SU-DHL-6 (cell line): ENCODE measurements around the gene AANAT.

ENCODE experiments used
- H2AFZ ChIP-seq: fragments of 200-600 bp; sonication (generic); 2 replicates; pipeline ENCODE4 v1.6.1; 2014; ENCODE audit warnings: low read depth, mild to moderate bottlenecking, moderate library complexity, mixed read lengths, antibody characterized with exemption, low read length; ENCODE audit not compliant: severe bottlenecking
- H3F3A ChIP-seq: fragments of 200-600 bp; shearing (Covaris generic); 2 replicates; pipeline ENCODE4 v1.6.0; 2016; ENCODE audit warnings: antibody characterized with exemption, mild to moderate bottlenecking; ENCODE audit not compliant: insufficient read depth
- H3K27ac ChIP-seq: fragments of 200-600 bp; sonication (generic); 2 replicates; pipeline ENCODE4 v1.5.1; 2016; ENCODE audit warnings: low read depth, mild to moderate bottlenecking, low read length, moderate library complexity, mixed read lengths
- H3K27me3 ChIP-seq: fragments of 200-600 bp; sonication (generic), shearing (Covaris generic); 2 replicates; pipeline ENCODE4 v1.6.0; 2014; ENCODE audit warnings: mild to moderate bottlenecking, low read length
- H3K36me3 ChIP-seq: fragments of 200-600 bp; sonication (generic); 2 replicates; pipeline ENCODE4 v1.6.1; 2014; ENCODE audit warnings: mild to moderate bottlenecking, low read length, mixed read lengths
- H3K4me2 ChIP-seq: fragments of 300-600, 200-600 bp; shearing (Covaris generic), sonication (generic); 2 replicates; pipeline ENCODE4 v1.6.0; 2014; ENCODE audit warnings: low read length, low read depth, mild to moderate bottlenecking; ENCODE audit not compliant: poor library complexity, severe bottlenecking
- H3K4me3 ChIP-seq: fragments of 200-600 bp; sonication (generic); 2 replicates; pipeline ENCODE4 v1.5.1; 2014; ENCODE audit warnings: antibody characterized with exemption, low read length, mild to moderate bottlenecking, mixed read lengths; ENCODE audit not compliant: insufficient read depth, poor library complexity, severe bottlenecking
- H3K79me2 ChIP-seq: fragments of 200-600 bp; sonication (generic); 2 replicates; pipeline ENCODE4 v1.6.1; 2014; ENCODE audit warnings: mild to moderate bottlenecking, low read length, moderate library complexity; ENCODE audit not compliant: insufficient read depth
- H3K9ac ChIP-seq: fragments of 200-600 bp; sonication (generic); 2 replicates; pipeline ENCODE4 v1.7.0; 2014; ENCODE audit warnings: mild to moderate bottlenecking, low read length
- H3K9me2 ChIP-seq: fragments of 200-600 bp; sonication (generic); replicated peaks from 2 replicates; pipeline ENCODE4 v1.6.1; 2014; ENCODE audit warnings: low read length; ENCODE audit not compliant: insufficient read depth
- H3K9me3 ChIP-seq: fragments of 200-600 bp; sonication (generic); 2 replicates; pipeline ENCODE4 v1.6.1; 2014; ENCODE audit warnings: low read length, mixed read lengths; ENCODE audit not compliant: insufficient read depth
- H4K20me1 ChIP-seq: fragments of 200-600 bp; sonication (generic); 2 replicates; pipeline ENCODE4 v1.6.1; 2014; ENCODE audit warnings: low read depth, mild to moderate bottlenecking, antibody characterized with exemption, low read length, moderate library complexity, mixed read lengths
- EZH2phosphoT487 ChIP-seq: fragments of 200-600 bp; sonication (generic), shearing (Covaris generic); conservative IDR thresholded peaks from 2 replicates; pipeline ENCODE4 v1.6.1; 2018; ENCODE audit warnings: mild to moderate bottlenecking, antibody characterized with exemption, low read length, moderate library complexity, mixed read lengths
- TF ChIP-seq, protein P1 (sequence below): fragments of 200-600 bp; sonication (generic); IDR thresholded peaks from one replicate; pipeline ENCODE4 v1.5.1; 2017; ENCODE audit warnings: antibody characterized with exemption, mild to moderate bottlenecking, low read length, moderate library complexity; ENCODE audit not compliant: insufficient read depth, poor library complexity, severe bottlenecking

AANAT gene

DNA sequence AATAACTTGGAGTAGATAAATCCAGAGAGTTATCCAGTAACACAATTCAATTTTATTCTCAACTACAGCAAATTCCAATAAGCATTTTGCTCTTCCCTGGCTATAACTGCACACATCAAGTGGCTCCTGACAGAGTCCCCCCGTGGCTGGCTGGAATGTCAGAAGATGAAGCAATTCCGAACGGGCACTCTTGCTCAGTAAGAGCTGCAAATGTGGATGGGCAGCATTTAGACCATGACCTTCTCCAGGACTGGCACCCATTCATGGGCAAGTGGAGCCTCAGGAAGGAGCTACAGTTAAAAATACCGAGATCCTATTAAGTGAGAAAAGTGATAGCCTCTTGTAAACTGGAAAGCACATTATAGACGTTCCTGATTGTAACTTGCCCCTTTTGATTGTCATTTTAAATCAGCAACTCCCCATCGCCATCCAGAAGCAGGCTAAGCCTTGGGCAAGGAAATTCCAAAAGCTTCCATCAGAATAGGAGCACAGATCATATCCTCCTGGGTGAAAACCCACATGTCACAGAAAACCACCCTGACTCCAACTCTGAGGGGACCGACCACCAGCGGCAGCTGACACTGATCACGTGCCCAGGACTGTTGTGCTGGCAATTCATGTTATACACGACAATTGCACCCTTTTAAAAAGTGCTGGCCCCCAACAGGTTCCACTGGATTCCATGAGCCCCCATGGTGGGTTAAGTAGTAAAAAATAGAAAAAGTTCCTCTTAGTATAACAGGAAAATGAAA, 21.5 kb upstream of the AANAT start:
- H3F3A ChIP-seq: no peaks in the 10 kb centered on the region
- H4K20me1 ChIP-seq: peaks cover 7% of the 10 kb centered on the region; the same call in 1 of the 2 replicates
- H3K36me3 ChIP-seq: no peaks in the 10 kb centered on the region
- H3K9me2 ChIP-seq: no peaks in the 10 kb centered on the region
- peaks cover 39% of the 10 kb centered on the region; the same call in 1 of the 2 replicates for H3K79me2 ChIP-seq
- H3K27ac ChIP-seq: no peak overlapping the region
- H3K4me3 ChIP-seq: no peak overlapping the region
- H3K27me3 ChIP-seq: no peaks in the 10 kb centered on the region
- no peak overlapping the region for H3K9ac ChIP-seq
- TF ChIP-seq EZH2phosphoT487: no peak
- TF ChIP-seq, protein P1, sequence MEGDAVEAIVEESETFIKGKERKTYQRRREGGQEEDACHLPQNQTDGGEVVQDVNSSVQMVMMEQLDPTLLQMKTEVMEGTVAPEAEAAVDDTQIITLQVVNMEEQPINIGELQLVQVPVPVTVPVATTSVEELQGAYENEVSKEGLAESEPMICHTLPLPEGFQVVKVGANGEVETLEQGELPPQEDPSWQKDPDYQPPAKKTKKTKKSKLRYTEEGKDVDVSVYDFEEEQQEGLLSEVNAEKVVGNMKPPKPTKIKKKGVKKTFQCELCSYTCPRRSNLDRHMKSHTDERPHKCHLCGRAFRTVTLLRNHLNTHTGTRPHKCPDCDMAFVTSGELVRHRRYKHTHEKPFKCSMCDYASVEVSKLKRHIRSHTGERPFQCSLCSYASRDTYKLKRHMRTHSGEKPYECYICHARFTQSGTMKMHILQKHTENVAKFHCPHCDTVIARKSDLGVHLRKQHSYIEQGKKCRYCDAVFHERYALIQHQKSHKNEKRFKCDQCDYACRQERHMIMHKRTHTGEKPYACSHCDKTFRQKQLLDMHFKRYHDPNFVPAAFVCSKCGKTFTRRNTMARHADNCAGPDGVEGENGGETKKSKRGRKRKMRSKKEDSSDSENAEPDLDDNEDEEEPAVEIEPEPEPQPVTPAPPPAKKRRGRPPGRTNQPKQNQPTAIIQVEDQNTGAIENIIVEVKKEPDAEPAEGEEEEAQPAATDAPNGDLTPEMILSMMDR: no peak
- no peak overlapping the region for H3K4me2 ChIP-seq
- H3K9me3 ChIP-seq: no peaks in the 10 kb centered on the region
- H2AFZ ChIP-seq: no peak overlapping the region

- TF ChIP-seq, protein P1: no peak
- TF ChIP-seq EZH2phosphoT487: no peak
- H3K9me2 ChIP-seq: no peaks in the 10 kb centered on the region
- no peak overlapping the region for H3K9ac ChIP-seq
- no peaks in the 10 kb centered on the region for H3K27me3 ChIP-seq
- H3F3A ChIP-seq: no peaks in the 10 kb centered on the region
- peaks cover 41% of the 10 kb centered on the region; the same call in 1 of the 2 replicates for H3K79me2 ChIP-seq
- no peak overlapping the region for H3K4me3 ChIP-seq
- H2AFZ ChIP-seq: no peak overlapping the region
- peaks cover 7% of the 10 kb centered on the region; the same call in 1 of the 2 replicates for H4K20me1 ChIP-seq
- H3K9me3 ChIP-seq: no peaks in the 10 kb centered on the region
- H3K4me2 ChIP-seq: no peak overlapping the region
- no peak overlapping the region for H3K27ac ChIP-seq
- H3K36me3 ChIP-seq: no peaks in the 10 kb centered on the region
Observed at GRCh38 chr17:76446449-76447231, 20.8 kb upstream of the AANAT start.

- Histone ChIP-seq H3K9me3 (no peaks in the 10 kb centered on the region), H3K9ac (no peak overlapping the region), H3F3A (no peaks in the 10 kb centered on the region), H3K4me3 (no peak overlapping the region), H3K79me2 (peaks cover 38% of the 10 kb centered on the region), H3K9me2 (no peaks in the 10 kb centered on the region), H3K4me2 (no peak overlapping the region), H4K20me1 (peaks cover 7% of the 10 kb centered on the region; the same call in 1 of the 2 replicates), H3K27me3 (no peaks in the 10 kb centered on the region), H3K27ac (no peak overlapping the region), H2AFZ (no peak overlapping the region), H3K36me3 (no peaks in the 10 kb centered on the region)
- TF ChIP-seq EZH2phosphoT487: no peak
- TF ChIP-seq, protein P1: no peak
Observed at GRCh38 chr17:76447931-76448652, 19.3 kb upstream of the AANAT start.
